Epithelial cell of umbilical artery (primary cell): ENCODE results near the gene RNASEH1. TPM values are rescaled to one million over a fixed set of nuclear protein-coding genes. Genes with fewer than 3 reads are reported as not detected.

Experiments used
- total RNA-seq: library from RNA; depleted of rRNA; stranded (reverse); fragments of >200 nt; gene quantifications from 2 replicates; pipeline ENCODE4 v1.2.3, GENCODE V29; 2014

The RNASEH1 gene, protein sequence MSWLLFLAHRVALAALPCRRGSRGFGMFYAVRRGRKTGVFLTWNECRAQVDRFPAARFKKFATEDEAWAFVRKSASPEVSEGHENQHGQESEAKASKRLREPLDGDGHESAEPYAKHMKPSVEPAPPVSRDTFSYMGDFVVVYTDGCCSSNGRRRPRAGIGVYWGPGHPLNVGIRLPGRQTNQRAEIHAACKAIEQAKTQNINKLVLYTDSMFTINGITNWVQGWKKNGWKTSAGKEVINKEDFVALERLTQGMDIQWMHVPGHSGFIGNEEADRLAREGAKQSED
- 42.1 and 42.6 TPM in 2 replicates for total RNA-seq

DNA sequence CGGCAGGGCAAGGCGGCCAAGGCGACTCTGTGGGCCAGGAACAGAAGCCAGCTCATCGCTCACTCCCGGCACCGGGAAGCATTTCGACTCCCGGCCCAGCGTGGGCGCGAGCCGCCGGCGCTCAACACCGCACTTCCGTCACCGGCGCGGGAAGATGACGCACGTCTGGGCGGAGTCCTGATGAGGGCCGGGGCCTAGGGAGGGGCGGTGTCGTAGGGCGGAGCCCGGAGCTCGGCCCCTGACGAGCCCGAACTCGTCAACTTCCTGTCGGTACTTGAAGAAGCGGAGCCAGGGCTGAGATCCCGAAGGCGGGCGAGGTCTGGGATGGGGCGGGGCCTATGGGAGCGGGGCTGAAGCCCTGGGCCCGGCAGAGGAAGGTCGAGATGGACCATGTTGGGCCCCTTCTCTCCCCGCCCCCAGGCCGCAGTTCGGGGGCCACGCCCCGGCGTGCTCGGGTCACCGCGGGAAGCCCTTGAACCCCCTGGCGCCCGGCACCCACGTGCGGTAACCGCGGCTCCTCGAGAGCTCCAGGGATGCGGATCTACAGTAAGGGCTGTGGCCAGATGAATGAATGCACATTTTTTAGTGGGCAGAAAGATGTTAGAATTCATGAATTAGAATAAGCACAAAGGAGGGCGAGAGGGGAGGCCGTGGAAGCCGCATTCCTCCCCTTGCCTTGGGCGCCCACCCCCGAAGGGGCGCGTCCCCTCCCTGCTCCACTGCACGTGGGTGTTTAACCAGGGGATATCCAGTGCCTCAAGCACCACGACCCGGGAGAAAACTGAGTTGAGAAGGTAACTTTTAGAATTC lies at the start of gene RNASEH1:
Gene RNASEH1, minus strand, starts transcription at position 129 of the 810 bp plus-strand sequence. Its CDS starts 73 bp downstream, at position 56.

DNA sequence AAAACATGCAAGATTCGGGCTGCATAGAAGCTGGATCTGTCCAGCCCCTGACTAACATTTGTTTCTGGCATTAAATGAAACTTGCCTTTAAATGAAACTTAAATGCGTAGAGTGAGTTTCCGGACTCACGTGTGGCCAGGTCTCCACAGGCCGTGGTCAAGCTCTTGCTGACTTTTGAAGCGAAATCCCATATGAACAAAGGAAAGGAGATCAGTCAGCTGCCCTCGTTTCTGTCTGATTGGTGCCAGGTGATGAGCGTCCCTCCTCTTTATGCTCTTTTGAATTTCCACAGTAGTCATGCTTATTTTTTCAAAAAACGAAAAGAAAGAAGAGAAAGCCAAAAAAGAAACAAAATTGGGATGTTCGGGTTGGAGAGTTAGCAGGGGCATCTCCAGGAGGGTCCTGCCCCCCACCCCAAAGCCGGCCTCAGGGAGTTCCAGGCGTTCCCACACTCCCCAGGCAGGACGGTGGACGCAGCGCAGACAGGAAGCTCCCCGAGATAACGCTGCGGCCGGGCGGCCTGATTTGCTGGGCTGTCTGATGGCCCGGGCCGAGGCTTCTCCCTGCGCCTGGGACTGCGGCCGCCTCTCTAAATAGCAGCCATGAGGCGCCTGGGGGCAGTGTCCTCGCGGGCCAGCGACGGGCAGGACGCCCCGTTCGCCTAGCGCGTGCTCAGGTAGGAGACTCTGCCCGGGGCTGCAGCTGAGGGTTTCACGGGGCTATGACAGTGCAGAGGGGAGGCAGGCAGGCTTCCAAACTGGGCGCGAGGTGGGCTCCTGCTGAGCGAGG lies 36.6 kb upstream of the RNASEH1 start, which contains the start of gene COLEC11:
Gene COLEC11, plus strand, starts transcription at position 620 of the 789 bp plus-strand sequence. CDS start 9,229 bp downstream, outside the sequence.

DNA sequence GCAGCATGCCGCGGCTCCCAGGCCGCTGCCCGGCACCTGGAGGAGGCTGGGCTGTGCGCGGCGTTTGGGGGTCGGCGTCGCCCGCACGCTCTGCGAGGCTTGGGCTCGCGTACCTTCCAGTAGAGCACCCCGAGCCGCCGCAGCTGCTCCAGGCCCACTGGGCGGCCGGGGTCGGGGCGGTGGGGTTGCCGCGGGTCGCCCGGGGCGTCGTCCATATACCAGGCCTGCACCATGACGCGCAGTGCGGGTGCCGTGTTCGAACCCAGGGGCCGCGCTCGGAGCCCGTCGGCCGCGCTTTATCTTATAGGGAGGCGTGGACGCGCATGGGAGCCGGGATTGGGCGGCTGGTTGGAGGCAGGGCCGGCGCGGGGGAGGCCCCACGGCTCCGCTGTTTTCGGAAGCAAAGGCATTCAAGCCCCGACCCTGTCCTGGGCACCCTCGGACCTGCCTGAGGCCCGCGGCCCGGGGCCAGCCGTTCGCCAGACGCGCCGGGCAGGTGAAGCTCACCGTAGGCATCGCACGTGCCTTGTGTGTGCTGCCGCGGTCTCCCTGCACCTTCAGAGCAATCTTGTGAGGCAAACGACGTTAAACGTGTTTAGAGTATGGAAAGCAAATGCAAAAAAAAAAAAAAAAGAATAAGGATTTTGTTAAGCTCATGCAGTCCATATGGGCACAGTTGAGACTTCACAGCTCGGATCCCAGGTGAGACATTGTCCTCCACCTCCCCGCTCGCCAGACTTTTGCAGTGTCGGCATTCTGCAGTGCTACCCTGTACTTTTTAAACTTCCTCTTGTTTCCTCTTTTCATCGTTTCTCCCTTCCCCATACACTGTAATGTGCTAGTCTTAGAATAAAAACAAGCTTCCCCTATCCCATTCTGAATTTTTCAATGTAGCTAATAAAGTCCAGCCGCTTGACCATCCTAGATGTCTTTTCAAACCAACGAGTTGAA lies 38.6 kb downstream of the RNASEH1 start, which contains the start of gene ADI1:
Gene ADI1, minus strand, starts transcription at position 277 of the 951 bp plus-strand sequence. Its CDS starts 44 bp downstream, at position 233.

Other genes starting within 250 kb of the RNASEH1 start
- gene EIPR1, start 180.5 kb downstream of the RNASEH1 start, total RNA-seq: 45.8 and 50.3 TPM in 2 replicates
- gene TRAPPC12, start 178.6 kb downstream of the RNASEH1 start, total RNA-seq: 40.0 and 51.0 TPM in 2 replicates
- gene ADI1, start 38.8 kb downstream of the RNASEH1 start, total RNA-seq: 39.0 and 52.3 TPM in 2 replicates
- 2,040 and 2,514 TPM in 2 replicates for gene RPS7, start 16.9 kb upstream of the RNASEH1 start, total RNA-seq
- gene COLEC11, start 36.8 kb upstream of the RNASEH1 start, total RNA-seq: not detected in 2 replicates
- gene ALLC, start 99.9 kb upstream of the RNASEH1 start, total RNA-seq: not detected in 2 replicates
- gene DCDC2C, start 145.2 kb upstream of the RNASEH1 start, total RNA-seq: not detected in 2 replicates